Heart right ventricle (tissue), 16 donors: ENCODE results near the gene PEX6. TPM values are rescaled to one million over a fixed set of nuclear protein-coding genes. Genes with fewer than 3 reads are reported as not detected.

ENCODE experiments used
- ATAC-seq, 8 donors: fragments of 200-7000 bp; cut with Tn5 transposase; one replicate each; pipeline ENCODE4 v1.9.1; 2020; ENCODE audit warnings: mild to moderate bottlenecking in 8 of 8, moderate library complexity in 8 of 8, moderate number of reproducible peaks in 1 of 8
- DNase-seq, 2 donors: peaks; one replicate each; pipeline ENCODE4 v3.0.0-alpha.2; 2020
- H3K27ac ChIP-seq, 10 donors: fragments of 200-600 bp; sonication (generic) in 2 of 10; one replicate each; pipeline versions ENCODE4 v1.5.0 to v1.8.0; 2020 to 2022; ENCODE audit warnings: mild to moderate bottlenecking in 3 of 10
- H3K27me3 ChIP-seq, 7 donors: fragments of 200-600 bp; one replicate each; pipeline ENCODE4 v1.8.0; 2021 to 2022; ENCODE audit warnings: mild to moderate bottlenecking in 2 of 7
- H3K36me3 ChIP-seq, 9 donors: fragments of 200-600 bp; sonication (generic) in 1 of 9; one replicate each; pipeline versions ENCODE4 v1.5.0 to v1.8.0; 2020 to 2022; ENCODE audit warnings: mild to moderate bottlenecking in 2 of 9
- H3K4me1 ChIP-seq, 9 donors: fragments of 200-600 bp; sonication (generic) in 1 of 9; one replicate each; pipeline versions ENCODE4 v1.5.0 to v1.8.0; 2020 to 2022; ENCODE audit warnings: mild to moderate bottlenecking in 4 of 9
- H3K4me3 ChIP-seq, 10 donors: fragments of 200-600 bp; sonication (generic) in 2 of 10; one replicate each; pipeline versions ENCODE4 v1.5.0 to v1.8.0; 2020 to 2022; ENCODE audit warnings: mild to moderate bottlenecking in 7 of 10, moderate library complexity in 2 of 10
- H3K9me3 ChIP-seq, 11 donors: fragments of 200-600 bp in 10 of 11; sonication (generic) in 2 of 11; one replicate each; pipeline versions ENCODE4 v1.5.0 to v1.8.0; 2013 to 2022; ENCODE audit warnings: mild to moderate bottlenecking in 2 of 11, control low read depth in 1 of 11, moderate library complexity in 1 of 11
- CTCF ChIP-seq, 9 donors: fragments of 200-600 bp; sonication (generic) in 2 of 9; IDR thresholded peaks; one replicate each; pipeline versions ENCODE4 v1.5.0 to v1.8.0; 2021 to 2022; ENCODE audit warnings: antibody characterized with exemption in 9 of 9, mild to moderate bottlenecking in 5 of 9, moderate library complexity in 1 of 9
- WGBS, 2 donors: extraction: QIAGEN DNeasy Blood & Tissue Kit; methylation state at CpG; one replicate each; pipeline ENCODE4 v1.1.7; 2013; ENCODE audit warnings: inconsistent platforms in 1 of 2; 5-methylcytosine and 5-hydroxymethylcytosine counted together
- intact Hi-C, 10 donors: fragments of 100-400 bp; cut with DNase I; formaldehyde crosslinking; loops; one replicate each; pipeline versions ENCODE4 v1.11.1 to v1.14.2; 2022
- polyA plus RNA-seq, 2 donors: library from polyadenylated mRNA; stranded (reverse); fragments of 200-250 nt; gene quantifications; one replicate each; pipeline ENCODE4 v1.2.3, GENCODE V29; 2013
- total RNA-seq, 10 donors: library from RNA; stranded (reverse); fragmentation: NEBNext Ultra II Directional in 3 of 10; extraction: Animal tissue kit (Norgen Biotek cat#: 25700) in 3 of 10; gene quantifications; one replicate each; pipeline versions ENCODE4 v1.2.1 to v1.2.4, GENCODE V29; 2021 to 2023
- donor health status: Arrhythmogenic right ventricular cardiomyopathy.
- donor health status: ischemic (EF 13 %, LVEDD 7.1; RV severe dilation, severe dysfunction).
- donor health status: healthy with polysubstance abuse.
- donor health status: DM: no; HTN: yes; CAD: no.
- donor health status: DM: no; HTN: no; CAD: no.
- donor health status: ischemic (EF 25% LVEDD 6.9; RV normal size, moderate dysfunction).
- donor health status: ischemic (EF 25% LVEDD 5.7; RV mildly dilated, moderate dysfunction).
- donor health status: healthy.
- donor health status: DM: yes; HTN: yes; CAD: no.
- donor health status: Ischemic cardiomyopathy.
- donor health status: ischemic (EF 35%, LVEDD 5.7; RV mildly dilated, moderate dysfunction).
- donor health status: nonischemic (EF 11% LVEDD 7.7; RV severe dilation, severe dysfunction).
- donor health status: DM: yes; HTN: yes; CAD: no.
- donor health status: PGD.
- donor health status: ischemic (EF 29% LVEDD 5.4; RV normal size, mild dysfunction).
- donor health status: nonischemic (EF 23%, LVEDD 6.1; RV moderate dilation, normal function).

PEX6 gene
- total and polyA plus RNA-seq, 12 donors, result 9.1 to 32.6 (median 16.6) TPM

- no peak for DNase-seq
- no peak overlapping the region for H3K27ac ChIP-seq
- no peak overlapping the region for H3K4me3 ChIP-seq
- intact Hi-C loops, result no loop called here
- H3K36me3 ChIP-seq, result peaks cover 0 to 100% (median 34%) of the 10 kb centered on the region in 9 donors
- H3K27me3 ChIP-seq, result no peaks in the 10 kb centered on the region
- TF ChIP-seq CTCF (IDR thresholded peaks at IDR 0.05), result no peak
- 79 to 86% methylated on average over 9 of the region's 9 CpGs for WGBS, 2 donors
- no peaks in the 10 kb centered on the region for H3K9me3 ChIP-seq
- peak in 5 of 8 donors; percentile 19 to 46 (median 38) for ATAC-seq
- peaks cover 0 to 8% (median 0%) of the 10 kb centered on the region in 9 donors for H3K4me1 ChIP-seq
Measured at GRCh38 chr6:42938987-42939809, 39.8 kb downstream of the PEX6 start.

- Histone ChIP-seq H3K27me3 (no peaks in the 10 kb centered on the region), H3K4me3 (no peak overlapping the region), H3K27ac (no peak overlapping the region), H3K36me3 (peaks cover 0 to 98% (median 34%) of the 10 kb centered on the region in 9 donors), H3K9me3 (no peaks in the 10 kb centered on the region), H3K4me1 (peaks cover 0 to 16% (median 0%) of the 10 kb centered on the region in 9 donors)
- ATAC-seq, result peak in 1 of 8 donors; percentile 18
- intact Hi-C loops, result no loop called here
- WGBS, 2 donors, result 89 to 93% methylated on average over 5 of the region's 5 CpGs
- no peak for DNase-seq
- TF ChIP-seq CTCF (IDR thresholded peaks at IDR 0.05), result no peak
Measured at GRCh38 chr6:42938428-42938796, 40.6 kb downstream of the PEX6 start.

GRCh38 chr6:42937548-42938427 lies 41.2 kb downstream of the PEX6 start:
- no peaks in the 10 kb centered on the region for H3K9me3 ChIP-seq
- DNase-seq, result no peak
- intact Hi-C loops, result no loop called here
- no peak overlapping the region for H3K27ac ChIP-seq
- H3K36me3 ChIP-seq, result peaks cover 0 to 92% (median 34%) of the 10 kb centered on the region in 9 donors
- H3K4me1 ChIP-seq, result peaks cover 0 to 22% (median 0%) of the 10 kb centered on the region in 9 donors
- no peak overlapping the region for H3K4me3 ChIP-seq
- H3K27me3 ChIP-seq, result no peaks in the 10 kb centered on the region
- 90 to 96% methylated on average over 13 of the region's 13 CpGs for WGBS, 2 donors
- no peak for TF ChIP-seq CTCF (IDR thresholded peaks at IDR 0.05)
- ATAC-seq, result no peak

- no peaks in the 10 kb centered on the region for H3K9me3 ChIP-seq
- no peak overlapping the region for H3K4me3 ChIP-seq
- no peak for ATAC-seq
- no peak overlapping the region for H3K27ac ChIP-seq
- intact Hi-C loops, result no loop called here
- H3K4me1 ChIP-seq, result peaks cover 0 to 36% (median under 1%) of the 10 kb centered on the region in 9 donors
- H3K27me3 ChIP-seq, result no peaks in the 10 kb centered on the region
- WGBS, 2 donors, result 91 to 95% methylated on average over 11 of the region's 11 CpGs
- no peak for TF ChIP-seq CTCF (IDR thresholded peaks at IDR 0.05)
- H3K36me3 ChIP-seq, result peaks cover 0 to 86% (median 31%) of the 10 kb centered on the region in 9 donors
- DNase-seq, result no peak
Measured at GRCh38 chr6:42936398-42936797, 42.6 kb downstream of the PEX6 start.
